CD14-positive monocyte (primary cell): ENCODE measurements around the gene UBL5. TPM values are rescaled to one million over a fixed set of nuclear protein-coding genes. Genes with fewer than 3 reads are reported as not detected.

Source experiments
- DNase-seq, 3 donors: peaks; one replicate each; pipeline ENCODE4 v3.0.0-alpha.2; 2011 to 2022
- H2AFZ ChIP-seq: 2 replicates; pipeline ENCODE4 v1.6.0; 2012; ENCODE audit warnings: mild to moderate bottlenecking, low read depth, low read length, inconsistent platforms; ENCODE audit not compliant: insufficient read depth, poor library complexity, severe bottlenecking
- H3K27ac ChIP-seq, 2 donors: 1 replicate in 1 of 2; 2 replicates in 1 of 2; pipeline ENCODE4 v1.5.1; 2012 to 2013; ENCODE audit warnings: low read length in 2 of 2, control low read depth in 1 of 2, inconsistent platforms in 1 of 2, low read depth in 1 of 2, mild to moderate bottlenecking in 1 of 2
- H3K27me3 ChIP-seq, 2 donors: one replicate each; pipeline versions ENCODE4 v1.6.0 to v1.6.1; 2011 to 2013; ENCODE audit warnings: low read length in 2 of 2; ENCODE audit not compliant: control insufficient read depth in 2 of 2, insufficient read depth in 2 of 2
- H3K36me3 ChIP-seq, 2 donors: replicated peaks in 1 of 2; 1 replicate in 1 of 2; 2 replicates in 1 of 2; pipeline versions ENCODE4 v1.5.1 to v1.6.1; 2012 to 2013; ENCODE audit warnings: low read length in 2 of 2, control low read depth in 1 of 2, inconsistent platforms in 1 of 2, mild to moderate bottlenecking in 1 of 2; ENCODE audit not compliant: insufficient read depth in 2 of 2, control insufficient read depth in 1 of 2
- H3K4me1 ChIP-seq, 2 donors: 1 replicate in 1 of 2; 2 replicates in 1 of 2; pipeline versions ENCODE4 v1.5.1 to v1.6.1; 2012 to 2013; ENCODE audit warnings: low read length in 2 of 2, control low read depth in 1 of 2, inconsistent platforms in 1 of 2, mild to moderate bottlenecking in 1 of 2, moderate library complexity in 1 of 2; ENCODE audit not compliant: insufficient read depth in 2 of 2, control insufficient read depth in 1 of 2
- H3K4me2 ChIP-seq: replicated peaks from 2 replicates; pipeline ENCODE3; 2012; ENCODE audit warnings: low read length, moderate library complexity, mild to moderate bottlenecking; ENCODE audit not compliant: poor library complexity, severe bottlenecking; ENCODE audit errors: extremely low read depth
- H3K4me3 ChIP-seq, 3 experiments: fragments of 200-600 bp in 1 of 3; sonication (generic) in 1 of 3; replicated peaks in 1 of 3; 1 replicate in 2 of 3; 2 replicates in 1 of 3; pipeline ENCODE4 v1.5.1; 2011 to 2013; ENCODE audit warnings: low read length in 3 of 3, mild to moderate bottlenecking in 3 of 3, control low read depth in 2 of 3, low read depth in 2 of 3, inconsistent platforms in 1 of 3, moderate library complexity in 1 of 3
- H3K79me2 ChIP-seq: 2 replicates; pipeline ENCODE4 v1.6.0; 2012; ENCODE audit warnings: mild to moderate bottlenecking, control low read depth, inconsistent platforms, low read length, moderate library complexity; ENCODE audit not compliant: insufficient read depth
- H3K9ac ChIP-seq: 2 replicates; pipeline ENCODE4 v1.6.0; 2017; ENCODE audit warnings: low read length, mild to moderate bottlenecking; ENCODE audit not compliant: insufficient read depth, poor library complexity, severe bottlenecking
- H3K9me3 ChIP-seq, 2 donors: replicated peaks in 1 of 2; 1 replicate in 1 of 2; 2 replicates in 1 of 2; pipeline versions ENCODE4 v1.5.1 to v1.6.1; 2012 to 2013; ENCODE audit warnings: low read length in 2 of 2, control low read depth in 1 of 2; ENCODE audit not compliant: control insufficient read depth in 1 of 2, insufficient read depth in 1 of 2
- H4K20me1 ChIP-seq: 2 replicates; pipeline ENCODE4 v1.6.0; 2012; ENCODE audit warnings: mild to moderate bottlenecking, low read length, control low read depth, moderate library complexity; ENCODE audit not compliant: insufficient read depth
- H3K27ac Mint-ChIP-seq, 7 donors: one replicate each; pipeline ENCODE4 v1.8.0; 2020; ENCODE audit warnings: mild to moderate bottlenecking in 7 of 7, mixed read lengths in 7 of 7, moderate library complexity in 6 of 7, inconsistent platforms in 2 of 7
- H3K27me3 Mint-ChIP-seq, 3 donors: one replicate each; pipeline ENCODE4 v1.8.0; 2021 to 2022; ENCODE audit warnings: low read depth in 3 of 3, mild to moderate bottlenecking in 3 of 3, mixed read lengths in 3 of 3, moderate library complexity in 3 of 3, inconsistent platforms in 1 of 3
- H3K36me3 Mint-ChIP-seq, 2 donors: one replicate each; pipeline ENCODE4 v1.8.0; 2020; ENCODE audit warnings: mixed read lengths in 2 of 2, inconsistent platforms in 1 of 2, mild to moderate bottlenecking in 1 of 2
- H3K4me1 Mint-ChIP-seq: one replicate; pipeline ENCODE4 v1.8.0; 2020; ENCODE audit warnings: mild to moderate bottlenecking, mixed read lengths
- H3K4me3 Mint-ChIP-seq, 2 donors: one replicate each; pipeline ENCODE4 v1.8.0; 2020; ENCODE audit warnings: mild to moderate bottlenecking in 2 of 2, mixed read lengths in 2 of 2, moderate library complexity in 1 of 2
- H3K9me3 Mint-ChIP-seq, 7 donors: one replicate each; pipeline ENCODE4 v1.8.0; 2020 to 2022; ENCODE audit warnings: mixed read lengths in 7 of 7, mild to moderate bottlenecking in 6 of 7, moderate library complexity in 6 of 7, inconsistent platforms in 2 of 7
- CTCF ChIP-seq: fragments of 200-600 bp; IDR thresholded peaks from one replicate; pipeline ENCODE4 v1.8.0; 2022; ENCODE audit warnings: antibody characterized with exemption, mild to moderate bottlenecking
- WGBS: methylation state at CpG from one replicate; pipeline ENCODE4 v1.1.5; 2013; ENCODE audit warnings: missing lambda C conversion rate; ENCODE audit not compliant: insufficient coverage; 5-methylcytosine and 5-hydroxymethylcytosine counted together
- intact Hi-C, 2 donors: fragments of 100-400 bp; cut with micrococcal nuclease; formaldehyde crosslinking; loops; one replicate each; pipeline versions ENCODE4 v1.15.0 to v1.15.1; 2023
- polyA plus RNA-seq, 3 donors: library from polyadenylated mRNA; depleted of rRNA in 1 of 3; unstranded in 2 of 3; stranded (reverse) in 1 of 3; fragments of 300-500 nt in 2 of 3; fragments of >200 nt in 1 of 3; fragmentation: Illumina TruSeq in 2 of 3; gene quantifications; 1 replicate in 2 of 3; 2 replicates in 1 of 3; pipeline ENCODE4 v1.2.3, GENCODE V29; 2012 to 2021

UBL5 gene
- polyA plus RNA-seq, 3 donors, result 713 to 783 (median 728) TPM

- WGBS, result 58% methylated on average over 4 of the region's 6 CpGs
- TF ChIP-seq CTCF, result no peak
- peak overlapping the region; percentile 91 for H3K4me2 ChIP-seq
- H3K9me3 Mint-ChIP-seq, result peaks cover 0 to 2% (median 0%) of the 10 kb centered on the region in 7 donors
- intact Hi-C loops, result no loop called here
- peak overlapping the region in 2 of 3 experiments; percentile 56 to 86 for H3K4me3 ChIP-seq
- no peaks in the 10 kb centered on the region for H3K27me3 ChIP-seq
- peak overlapping the region; percentile 86 to 91 for H3K4me3 Mint-ChIP-seq
- H3K9me3 ChIP-seq, result no peaks in the 10 kb centered on the region
- H3K36me3 ChIP-seq, result peaks cover 21 to 31% of the 10 kb centered on the region in 2 donors
- peak overlapping the region; percentile 83 for H2AFZ ChIP-seq
- peak overlapping the region; percentile 50 to 95 (median 84) for H3K27ac Mint-ChIP-seq
- H4K20me1 ChIP-seq, result no peaks in the 10 kb centered on the region
- H3K79me2 ChIP-seq, result peaks cover 39% of the 10 kb centered on the region
- H3K27me3 Mint-ChIP-seq, result peaks cover 0 to 2% (median 0%) of the 10 kb centered on the region in 3 donors
- H3K4me1 ChIP-seq, result peaks cover 11 to 14% of the 10 kb centered on the region in 2 donors
- peak overlapping the region; percentile 3 to 71 for H3K27ac ChIP-seq
- peaks cover 12% of the 10 kb centered on the region for H3K4me1 Mint-ChIP-seq
- H3K36me3 Mint-ChIP-seq, result peaks cover 18 to 35% of the 10 kb centered on the region in 2 donors
- DNase-seq, result no peak
- no peak overlapping the region for H3K9ac ChIP-seq
These were observed 6.6 kb downstream of the UBL5 start for GRCh38 chr19:9834307-9834725.

GRCh38 chr19:9834726-9835506, 7.2 kb downstream of the UBL5 start, which contains the start of gene PIN1:
Gene PIN1, plus strand, starts transcription at chr19:9835318. Its CDS starts 27 bp downstream, at chr19:9835345.
- intact Hi-C loops, result loop anchor here in 1 of 2 donors (1.0 kb wide), 1 partner anchor 16 kb away; the partner anchor contains the start of gene FBXL12
- DNase-seq, result peak; percentile 98 to 100 (median 99)
- Histone ChIP-seq H3K36me3 (peaks cover 23 to 31% of the 10 kb centered on the region in 2 donors), H3K27ac (peak within 1 kb of the TSS; percentile 3 to 71), H3K4me3 (peak within 1 kb of the TSS; percentile 62 to 86 (median 64)), H4K20me1 (no peaks in the 10 kb centered on the region), H3K4me1 (peaks cover 11 to 14% of the 10 kb centered on the region in 2 donors), H3K9me3 (no peaks in the 10 kb centered on the region), H3K79me2 (peaks cover 33% of the 10 kb centered on the region), H3K27me3 (no peaks in the 10 kb centered on the region), H2AFZ (peak within 1 kb of the TSS; percentile 83), H3K9ac (peak within 1 kb of the TSS; percentile 76), H3K4me2 (peak within 1 kb of the TSS; percentile 91)
- 0% methylated on average over 73 of the region's 73 CpGs for WGBS
- peaks cover 19 to 37% of the 10 kb centered on the region in 2 donors for H3K36me3 Mint-ChIP-seq
- H3K4me1 Mint-ChIP-seq, result peaks cover 12% of the 10 kb centered on the region
- peak; percentile 52 for TF ChIP-seq CTCF
- H3K27me3 Mint-ChIP-seq, result peaks cover 0 to 2% (median 0%) of the 10 kb centered on the region in 3 donors
- peak within 1 kb of the TSS; percentile 86 to 91 for H3K4me3 Mint-ChIP-seq
- H3K27ac Mint-ChIP-seq, result peak within 1 kb of the TSS; percentile 50 to 95 (median 87)
- peaks cover 0 to 2% (median 0%) of the 10 kb centered on the region in 7 donors for H3K9me3 Mint-ChIP-seq
